Esophagus squamous epithelium (tissue), 5 donors: ENCODE measurements around the gene CFAP141. TPM values are rescaled to one million over a fixed set of nuclear protein-coding genes. Genes with fewer than 3 reads are reported as not detected.

ENCODE experiments used
- DNase-seq: peaks from one replicate; lab custom pipeline; 2025; lab: John Stamatoyannopoulos, UW
- H3K27ac ChIP-seq, 4 donors: fragments of 200-600 bp; sonication (generic); one replicate each; pipeline ENCODE4 v1.5.1; 2016 to 2019; ENCODE audit warnings: mild to moderate bottlenecking in 1 of 4
- H3K27me3 ChIP-seq, 4 donors: fragments of 200-600 bp; sonication (generic); 1 replicate in 3 of 4; 2 replicates in 1 of 4; pipeline versions ENCODE4 v1.5.1 to v1.6.0; 2017 to 2021; ENCODE audit warnings: antibody characterized with exemption in 1 of 4
- H3K36me3 ChIP-seq, 3 donors: fragments of 200-600 bp; sonication (generic); one replicate each; pipeline ENCODE4 v1.5.1; 2016 to 2019
- H3K4me1 ChIP-seq, 3 donors: fragments of 200-600 bp; sonication (generic); one replicate each; pipeline ENCODE4 v1.5.1; 2017 to 2019
- H3K4me3 ChIP-seq, 4 donors: fragments of 200-600 bp; sonication (generic); 1 replicate in 3 of 4; 2 replicates in 1 of 4; pipeline ENCODE4 v1.5.1; 2016 to 2019; ENCODE audit warnings: mild to moderate bottlenecking in 2 of 4, moderate library complexity in 1 of 4
- H3K9me3 ChIP-seq, 3 donors: fragments of 200-600 bp; sonication (generic); one replicate each; pipeline ENCODE4 v1.5.1; 2016 to 2019
- CTCF ChIP-seq, 6 experiments: fragments of 450-650 bp in 4 of 6; fragments of 200-600 bp in 2 of 6; sonication (generic) in 2 of 6; IDR thresholded peaks; one replicate each; pipeline ENCODE4 v1.5.1; 2016 to 2019; ENCODE audit warnings: antibody characterized with exemption in 6 of 6, mild to moderate bottlenecking in 4 of 6, moderate library complexity in 4 of 6
- POLR2A ChIP-seq, 4 donors: fragments of 450-650 bp; IDR thresholded peaks; one replicate each; pipeline ENCODE4 v1.6.1; 2017; ENCODE audit warnings: antibody characterized with exemption in 4 of 4, mild to moderate bottlenecking in 4 of 4, moderate library complexity in 3 of 4
- WGBS, 2 donors: methylation state at CpG; one replicate each; pipeline ENCODE4 v1.1.5; 2018; 5-methylcytosine and 5-hydroxymethylcytosine counted together
- intact Hi-C: fragments of 100-400 bp; cut with DNase I; formaldehyde crosslinking; loops from one replicate; pipeline ENCODE4 v1.15.0; 2022
- small RNA-seq, 4 donors: library from RNA; depleted of rRNA; stranded (forward); fragments of <200 nt; gene quantifications; one replicate each; pipeline ENCODE3, GENCODE V24; 2016
- total RNA-seq, 4 donors: library from RNA; depleted of rRNA; stranded (reverse); fragments of >200 nt; gene quantifications; one replicate each; pipeline ENCODE4 v1.1.0, GENCODE V29; 2016
- donor health status: DM: yes; HTN: yes; CAD: no.

The CFAP141 gene
- total RNA-seq, 4 donors from 2014 or later: not detected

GRCh38 chr1:154154534-154155191 is 51.5 kb downstream of the CFAP141 start, which contains the start of gene NUP210L:
NUP210L (minus strand) TSS chr1:154155073.
- H3K9me3 ChIP-seq: no peaks in the 10 kb centered on the region
- H3K27ac ChIP-seq: peak within 1 kb of the TSS; percentile 52 to 92 (median 66)
- peaks cover 0 to 57% (median 23%) of the 10 kb centered on the region in 3 donors for H3K4me1 ChIP-seq
- intact Hi-C loops: no loop called here
- 82 to 84% methylated on average over 20 of the region's 29 CpGs for WGBS, 2 donors
- DNase-seq: no peak
- TF ChIP-seq CTCF (IDR thresholded peaks at IDR 0.05): no peak
- no peak for TF ChIP-seq POLR2A (IDR thresholded peaks at IDR 0.05)
- H3K4me3 ChIP-seq: peak within 1 kb of the TSS in 2 of 4 donors; percentile 16 to 17
- no peaks in the 10 kb centered on the region for H3K27me3 ChIP-seq
- peaks cover 0 to 50% (median 4%) of the 10 kb centered on the region in 3 donors for H3K36me3 ChIP-seq

DNA sequence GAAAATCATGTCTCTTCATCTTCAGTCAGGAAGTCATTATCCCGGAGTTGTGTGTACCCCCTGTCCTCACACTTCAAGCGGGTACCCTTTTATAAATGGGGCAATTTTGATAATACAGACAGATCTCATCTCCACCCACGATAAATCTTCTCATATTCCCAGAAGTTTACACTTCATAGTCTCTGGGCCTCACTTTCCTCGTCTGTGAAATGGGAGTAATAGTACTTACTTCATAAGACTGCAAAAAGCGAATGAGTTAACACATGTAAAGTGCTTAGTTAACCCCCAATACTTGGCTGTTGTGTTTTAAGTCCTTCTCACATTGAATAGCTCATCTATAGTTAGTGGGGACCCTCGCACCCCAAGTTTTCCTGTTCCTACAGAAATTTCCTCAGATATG is 52.1 kb downstream of the CFAP141 start:
- 92% methylated on average over 6 of the region's 6 CpGs for WGBS, 2 donors
- H3K27ac ChIP-seq: peak overlapping the region in 3 of 4 donors; percentile 53 to 92 (median 79)
- intact Hi-C loops: no loop called here

DNA sequence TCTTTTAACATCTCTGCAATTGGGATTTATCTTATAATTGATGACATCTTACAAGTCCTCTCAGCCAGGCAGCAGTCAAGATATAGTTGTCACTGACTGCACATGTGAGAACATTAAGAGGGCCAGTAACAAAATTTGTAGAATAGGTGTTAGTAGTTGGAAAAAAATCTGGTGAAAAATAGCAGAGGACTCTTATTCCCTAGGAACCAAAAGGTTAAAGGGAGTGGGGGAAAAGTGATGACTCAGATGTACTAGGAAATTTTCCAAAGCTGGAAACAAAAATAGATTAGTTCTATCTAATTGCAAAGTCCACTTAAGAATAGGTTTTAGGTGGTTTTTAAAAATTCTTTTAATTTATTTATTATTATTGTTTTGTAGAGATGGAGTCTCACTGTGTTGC is 54.8 kb downstream of the CFAP141 start:
- TF ChIP-seq POLR2A (IDR thresholded peaks at IDR 0.05): no peak
- no peak for TF ChIP-seq CTCF (IDR thresholded peaks at IDR 0.05)
- H3K27me3 ChIP-seq: no peaks in the 10 kb centered on the region
- no peak overlapping the region for H3K27ac ChIP-seq
- H3K4me3 ChIP-seq: no peak overlapping the region
- intact Hi-C loops: no loop called here
- DNase-seq: no peak
- peaks cover 0 to 26% (median 19%) of the 10 kb centered on the region in 3 donors for H3K4me1 ChIP-seq
- no peaks in the 10 kb centered on the region for H3K9me3 ChIP-seq
- peaks cover 0 to 17% (median 4%) of the 10 kb centered on the region in 3 donors for H3K36me3 ChIP-seq

More for the DNA sequence above, 52.1 kb downstream of the CFAP141 start:
- TF ChIP-seq CTCF (IDR thresholded peaks at IDR 0.05) (no peak), POLR2A (IDR thresholded peaks at IDR 0.05) (no peak)
- H3K9me3 ChIP-seq: no peaks in the 10 kb centered on the region
- no peak for DNase-seq
- H3K27me3 ChIP-seq: no peaks in the 10 kb centered on the region
- H3K4me1 ChIP-seq: peaks cover 0 to 54% (median 23%) of the 10 kb centered on the region in 3 donors
- no peak overlapping the region for H3K4me3 ChIP-seq
- H3K36me3 ChIP-seq: peaks cover 0 to 44% (median 4%) of the 10 kb centered on the region in 3 donors

Small RNAs within 50 kb of the gene (small RNA-seq; reads per million reads assigned to genes)
- 0 to 0.74 (median 0.50) reads per million in 4 donors for gene MIR190B

Other genes starting within 250 kb of the CFAP141 start
- gene CRTC2, start 247.7 kb downstream of the CFAP141 start, total RNA-seq: 10 to 100 TPM in 1 of 4 donors, 1 to 10 TPM in 3; 7.5 to 13.2 (median 8.0) TPM
- 10 to 100 TPM; 42.5 to 74.2 (median 58.8) TPM for gene SLC39A1, start 242.8 kb downstream of the CFAP141 start, total RNA-seq
- gene CREB3L4, start 238.4 kb downstream of the CFAP141 start, total RNA-seq: 10 to 100 TPM in 1 of 4 donors, 1 to 10 TPM in 3; 3.7 to 14.4 (median 8.1) TPM
- 100 to 1,000 TPM; 144 to 225 (median 204) TPM for gene JTB, start 228.7 kb downstream of the CFAP141 start, total RNA-seq
- gene RAB13, start 220.0 kb downstream of the CFAP141 start, total RNA-seq: 10 to 100 TPM; 24.1 to 45.8 (median 35.5) TPM
- 1,000 to 10,000 TPM in 3 of 4 donors, 100 to 1,000 TPM in 1; 688 to 4,009 (median 2,458) TPM for gene RPS27, start 215.6 kb downstream of the CFAP141 start, total RNA-seq
- under 1 TPM in 2 of 4 donors, not detected in 2; 0.09 to 0.19 TPM for gene NUP210L, start 51.3 kb downstream of the CFAP141 start, total RNA-seq
- gene TPM3, start 14.2 kb downstream of the CFAP141 start, total RNA-seq: 100 to 1,000 TPM; 216 to 387 (median 316) TPM
- gene UBAP2L, start 14.6 kb upstream of the CFAP141 start, total RNA-seq: 10 to 100 TPM; 57.8 to 69.5 (median 69.1) TPM
- gene HAX1, start 66.3 kb upstream of the CFAP141 start, total RNA-seq: 100 to 1,000 TPM in 1 of 4 donors, 10 to 100 TPM in 3; 39.3 to 105 (median 88.9) TPM
- not detected for gene AQP10, start 114.8 kb upstream of the CFAP141 start, total RNA-seq
- gene ATP8B2, start 119.2 kb upstream of the CFAP141 start, total RNA-seq: 10 to 100 TPM in 2 of 4 donors, 1 to 10 TPM in 2; 2.4 to 55.5 (median 11.1) TPM
- gene IL6R, start 199.0 kb upstream of the CFAP141 start, total RNA-seq: 10 to 100 TPM in 1 of 4 donors, 1 to 10 TPM in 3; 6.4 to 47.7 (median 8.1) TPM